Measurements from ENCODE around the gene WDR33. TPM values are rescaled to one million over a fixed set of nuclear protein-coding genes. Genes with fewer than 3 reads are reported as not detected.
A peak's percentile ranks its signal among the peaks of the same experiment; 100 is the strongest.

WDR33 gene
- total RNA-seq, 1 donor from 2014 or later, result 53.9 TPM

- intact Hi-C loops (cut with DNase I), result no loop called here
- Histone ChIP-seq H3K27me3 (no peaks in the 10 kb centered on the region), H3K4me1 (peaks cover 21% of the 10 kb centered on the region), H3K36me3 (no peaks in the 10 kb centered on the region), H3K4me3 (peak overlapping the region; percentile 40), H3K27ac (no peak overlapping the region), H3K9me3 (no peaks in the 10 kb centered on the region)
- no peak for DNase-seq
- ATAC-seq, result no peak
- TF ChIP-seq CTCF (IDR thresholded peaks at IDR 0.05), result no peak
These were observed 131.2 kb downstream of the WDR33 start for GRCh38 chr2:127679680-127680361.

DNA sequence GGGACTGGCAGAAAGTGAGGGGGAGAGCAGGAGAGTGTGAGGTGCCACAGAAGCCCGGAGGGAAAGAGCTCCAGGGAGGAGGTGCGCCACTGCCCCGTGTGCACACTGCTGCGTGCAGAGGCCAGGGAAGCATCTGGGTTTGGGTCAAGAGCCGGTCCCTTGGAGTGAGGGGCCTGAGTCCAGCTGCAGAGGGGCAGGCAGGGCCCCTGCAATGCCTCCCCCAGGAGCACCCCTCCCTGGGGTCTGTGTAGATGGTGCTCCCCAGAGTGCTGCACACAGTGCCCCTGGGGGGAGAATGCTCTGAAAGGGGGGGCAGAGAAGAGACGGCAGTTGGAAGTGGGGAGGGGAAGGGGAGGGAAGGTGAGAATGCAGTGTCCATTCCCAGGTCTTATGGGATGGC lies 132.0 kb downstream of the WDR33 start:
- no peak for DNase-seq
- intact Hi-C loops (cut with DNase I), result no loop called here
- no peaks in the 10 kb centered on the region for H3K9me3 ChIP-seq
- peaks cover 21% of the 10 kb centered on the region for H3K4me1 ChIP-seq
- no peak overlapping the region for H3K27ac ChIP-seq
- no peaks in the 10 kb centered on the region for H3K36me3 ChIP-seq
- no peak for ATAC-seq
- H3K27me3 ChIP-seq, result no peaks in the 10 kb centered on the region
- no peak overlapping the region for H3K4me3 ChIP-seq
- no peak for TF ChIP-seq CTCF (IDR thresholded peaks at IDR 0.05)

- no peak for ATAC-seq
- no peaks in the 10 kb centered on the region for H3K36me3 ChIP-seq
- H3K27ac ChIP-seq, result no peak overlapping the region
- intact Hi-C loops (cut with DNase I), result no loop called here
- H3K4me1 ChIP-seq, result peaks cover 26% of the 10 kb centered on the region
- H3K9me3 ChIP-seq, result no peaks in the 10 kb centered on the region
- H3K4me3 ChIP-seq, result no peak overlapping the region
- DNase-seq, result no peak
- no peak for TF ChIP-seq CTCF (IDR thresholded peaks at IDR 0.05)
- H3K27me3 ChIP-seq, result no peaks in the 10 kb centered on the region
These were observed 132.4 kb downstream of the WDR33 start for GRCh38 chr2:127678531-127678930.

- H3K27me3 ChIP-seq, result no peaks in the 10 kb centered on the region
- ATAC-seq (peak; percentile 21), DNase-seq (no peak)
- H3K4me1 ChIP-seq, result peaks cover 38% of the 10 kb centered on the region
- H3K4me3 ChIP-seq, result no peak overlapping the region
- H3K9me3 ChIP-seq, result no peaks in the 10 kb centered on the region
- no peaks in the 10 kb centered on the region for H3K36me3 ChIP-seq
- intact Hi-C loops (cut with DNase I), result no loop called here
- no peak overlapping the region for H3K27ac ChIP-seq
- no peak for TF ChIP-seq CTCF (IDR thresholded peaks at IDR 0.05)
These were observed 134.1 kb downstream of the WDR33 start for GRCh38 chr2:127676906-127677305.

DNA sequence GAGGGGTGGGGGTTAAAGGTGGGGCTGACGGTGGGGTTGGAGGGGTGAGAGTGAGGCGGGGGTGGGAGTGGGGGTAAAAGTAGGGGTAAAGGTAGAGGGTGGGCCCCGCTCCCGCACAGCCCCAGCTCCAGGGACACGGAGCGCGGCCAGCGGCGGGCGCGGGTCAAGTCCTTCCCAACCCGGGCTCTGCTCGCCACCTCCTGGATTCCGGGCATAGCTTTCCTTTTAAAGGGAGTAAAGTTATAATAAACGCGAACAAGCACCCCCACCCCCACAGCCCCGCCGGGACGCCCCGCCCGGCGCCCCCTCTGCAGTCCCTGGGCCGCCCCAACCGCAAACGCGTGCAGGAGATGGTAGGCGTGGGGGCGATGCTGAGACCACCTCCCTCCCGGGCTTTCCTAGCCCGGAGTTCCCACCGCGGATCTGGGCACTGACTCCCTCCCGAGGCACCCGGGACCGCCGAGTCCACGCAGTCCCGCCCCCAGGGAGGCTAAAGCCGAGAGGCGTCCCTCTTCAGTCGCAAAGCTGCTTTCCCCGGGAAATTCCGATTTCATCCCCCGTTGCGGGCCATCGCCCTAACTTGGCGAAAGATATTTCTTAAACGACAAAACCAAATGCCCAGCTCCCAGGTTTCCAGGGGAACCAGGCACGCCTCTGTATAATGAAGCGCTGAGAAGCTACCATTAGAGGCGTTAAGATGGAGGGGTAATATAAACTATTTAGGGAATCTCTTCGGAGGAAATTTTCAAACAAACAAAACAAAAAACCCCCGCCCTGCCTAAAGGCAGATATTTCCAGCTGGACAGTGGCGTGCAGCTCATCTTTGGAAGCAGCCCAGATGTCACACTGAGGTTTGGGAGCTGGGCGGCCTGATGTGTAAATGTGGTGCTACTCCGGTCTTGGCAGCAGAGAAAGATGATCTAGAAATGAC lies 135.4 kb downstream of the WDR33 start, which contains the start of gene LIMS2:
Gene LIMS2 (minus strand): TSS at position 200 of the 931 bp plus-strand sequence. CDS start 506 bp downstream, outside the sequence.
- H3K27ac ChIP-seq, result peak within 1 kb of the TSS; percentile 86
- H3K4me3 ChIP-seq, result peak within 1 kb of the TSS; percentile 72
- H3K4me1 ChIP-seq, result peaks cover 29% of the 10 kb centered on the region
- H3K9me3 ChIP-seq, result no peaks in the 10 kb centered on the region
- DNase-seq (peak; percentile 80), ATAC-seq (peak; percentile 50)
- H3K36me3 ChIP-seq, result no peaks in the 10 kb centered on the region
- intact Hi-C loops (cut with DNase I), result no loop called here
- peak; percentile 21 for TF ChIP-seq CTCF (IDR thresholded peaks at IDR 0.05)
- no peaks in the 10 kb centered on the region for H3K27me3 ChIP-seq

Measured in upper lobe of right lung (tissue), 1 donor.